ENCODE measurements around the gene NAP1L5.

The NAP1L5 gene

DNA sequence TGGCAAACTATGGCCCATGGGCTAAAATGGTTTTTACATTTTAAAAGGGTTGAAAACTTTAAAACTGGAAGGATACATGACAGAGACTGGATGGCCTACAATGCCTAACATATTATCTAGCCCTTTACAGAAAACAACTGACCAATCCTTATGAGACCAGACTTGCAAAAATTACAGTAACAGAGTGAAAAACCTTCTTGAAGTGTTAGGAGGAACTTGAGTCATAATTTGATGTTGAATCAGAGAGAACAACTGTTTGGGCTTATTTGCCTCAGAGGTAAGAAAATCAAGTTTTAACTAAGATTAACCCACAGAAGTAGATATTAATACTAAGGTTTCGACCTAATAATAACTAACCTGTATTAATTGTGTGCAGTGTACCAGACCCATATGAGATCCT, 12.4 kb upstream of the NAP1L5 start:
- TF ChIP-seq, protein P1, sequence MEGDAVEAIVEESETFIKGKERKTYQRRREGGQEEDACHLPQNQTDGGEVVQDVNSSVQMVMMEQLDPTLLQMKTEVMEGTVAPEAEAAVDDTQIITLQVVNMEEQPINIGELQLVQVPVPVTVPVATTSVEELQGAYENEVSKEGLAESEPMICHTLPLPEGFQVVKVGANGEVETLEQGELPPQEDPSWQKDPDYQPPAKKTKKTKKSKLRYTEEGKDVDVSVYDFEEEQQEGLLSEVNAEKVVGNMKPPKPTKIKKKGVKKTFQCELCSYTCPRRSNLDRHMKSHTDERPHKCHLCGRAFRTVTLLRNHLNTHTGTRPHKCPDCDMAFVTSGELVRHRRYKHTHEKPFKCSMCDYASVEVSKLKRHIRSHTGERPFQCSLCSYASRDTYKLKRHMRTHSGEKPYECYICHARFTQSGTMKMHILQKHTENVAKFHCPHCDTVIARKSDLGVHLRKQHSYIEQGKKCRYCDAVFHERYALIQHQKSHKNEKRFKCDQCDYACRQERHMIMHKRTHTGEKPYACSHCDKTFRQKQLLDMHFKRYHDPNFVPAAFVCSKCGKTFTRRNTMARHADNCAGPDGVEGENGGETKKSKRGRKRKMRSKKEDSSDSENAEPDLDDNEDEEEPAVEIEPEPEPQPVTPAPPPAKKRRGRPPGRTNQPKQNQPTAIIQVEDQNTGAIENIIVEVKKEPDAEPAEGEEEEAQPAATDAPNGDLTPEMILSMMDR (IDR thresholded peaks at IDR 0.05) = no peak
- no peak overlapping the region for H3K4me3 ChIP-seq
- DNase-seq (ENCODE audit: low spot score) = no peak
- no peak overlapping the region for H3K27ac ChIP-seq

DNA sequence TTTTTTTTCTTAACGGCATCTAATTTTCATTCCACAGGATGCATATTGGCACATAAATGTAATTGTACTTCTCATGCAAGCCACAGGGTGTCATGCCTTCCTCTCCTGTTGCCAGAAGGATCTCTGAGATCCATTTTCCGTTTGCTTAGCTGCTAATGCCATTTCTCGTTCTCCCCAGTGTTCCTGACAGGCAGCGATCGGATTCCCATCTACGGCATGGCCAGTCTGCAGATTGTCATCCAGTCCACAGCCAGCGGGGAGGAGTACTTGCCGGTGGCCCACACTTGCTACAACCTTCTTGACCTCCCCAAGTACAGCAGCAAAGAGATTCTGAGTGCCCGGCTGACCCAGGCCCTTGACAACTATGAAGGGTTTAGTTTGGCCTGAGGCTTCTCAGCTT, 8.9 kb upstream of the NAP1L5 start:
- peak overlapping the region; percentile 31 for H3K4me3 ChIP-seq
- DNase-seq (ENCODE audit: low spot score) = no peak
- TF ChIP-seq, protein P1 (IDR thresholded peaks at IDR 0.05) = peak; percentile 50
- H3K27ac ChIP-seq = peak overlapping the region; percentile 68 to 81

DNA sequence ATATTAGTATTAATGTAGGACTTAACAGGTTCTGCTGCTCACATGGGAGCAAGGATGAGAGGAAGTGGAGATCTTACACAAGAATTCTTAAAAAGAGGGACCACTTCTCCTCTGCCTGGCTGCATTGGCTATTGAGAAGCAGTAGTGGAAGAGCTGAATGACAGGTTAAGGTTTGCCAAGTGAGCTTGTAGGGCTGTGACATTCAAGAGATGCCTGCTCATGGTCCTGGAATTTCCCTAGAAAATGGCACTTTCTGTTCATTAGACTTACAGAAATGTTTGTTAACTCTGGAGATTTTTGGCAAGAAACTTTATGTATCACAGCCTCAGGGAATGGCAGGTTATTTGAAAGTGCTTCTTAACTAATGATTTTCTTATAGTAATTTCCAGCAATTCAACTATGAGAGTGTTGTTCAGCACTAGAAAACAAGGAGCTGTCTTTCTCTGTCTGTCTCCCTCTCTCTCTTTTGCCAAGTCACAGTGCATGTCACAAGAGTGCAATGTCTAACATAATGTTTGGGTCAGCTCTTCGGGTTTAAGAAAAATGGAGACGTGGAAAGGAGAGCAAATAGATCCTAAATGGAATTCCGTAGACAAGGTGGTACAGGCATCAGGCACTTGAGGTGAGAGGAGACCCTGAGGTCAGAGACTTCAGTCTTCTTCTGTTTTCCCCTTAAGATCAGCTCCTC, 8.3 kb upstream of the NAP1L5 start:
- Histone ChIP-seq H3K27ac (peak overlapping the region; percentile 68 to 81), H3K4me3 (no peak overlapping the region)
- TF ChIP-seq, protein P1 (IDR thresholded peaks at IDR 0.05) = no peak
- DNase-seq (ENCODE audit: low spot score) = no peak

DNA sequence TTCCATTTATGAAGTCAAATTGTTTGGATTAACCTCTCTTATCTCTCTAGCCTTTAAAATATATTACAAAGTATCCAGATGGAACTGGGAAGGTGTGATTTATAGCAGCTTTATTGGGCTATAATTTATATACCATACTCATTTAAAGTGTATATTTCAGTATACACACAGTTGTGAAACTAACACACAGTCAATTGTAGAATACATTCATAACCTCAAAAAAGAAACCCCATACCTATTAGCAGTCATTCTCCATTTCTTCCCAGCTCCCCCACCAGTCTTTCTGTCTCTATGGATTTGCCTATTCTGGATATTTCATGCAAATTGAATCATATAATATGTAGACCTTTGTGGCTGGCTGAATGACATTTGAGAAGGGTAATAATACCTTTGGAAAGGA, 7.6 kb upstream of the NAP1L5 start:
- TF ChIP-seq, protein P1 (IDR thresholded peaks at IDR 0.05) = no peak
- Histone ChIP-seq H3K4me3 (no peak overlapping the region), H3K27ac (peak overlapping the region in 1 of 2 donors; percentile 81)
- no peak for DNase-seq (ENCODE audit: low spot score)

DNA sequence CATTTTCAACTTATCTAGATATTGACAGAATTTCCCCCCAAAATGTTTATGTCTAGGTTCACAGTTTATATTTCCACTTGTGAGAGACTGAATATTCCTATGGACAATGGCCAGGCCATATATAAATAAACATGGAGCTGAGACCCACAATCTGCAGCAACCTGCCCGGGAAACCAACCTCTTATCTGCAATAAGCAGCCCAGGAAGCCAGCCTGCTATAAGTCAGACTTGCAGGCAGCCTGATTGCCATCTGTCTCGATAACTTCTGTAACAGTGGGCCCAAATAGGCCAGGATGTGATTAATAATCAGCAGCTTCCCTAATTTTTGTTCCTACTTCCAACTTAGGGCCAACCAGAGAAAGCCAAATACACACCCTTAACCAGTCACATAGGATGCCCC, 5.2 kb upstream of the NAP1L5 start:
- no peak overlapping the region for H3K27ac ChIP-seq
- TF ChIP-seq, protein P1 (IDR thresholded peaks at IDR 0.05) = no peak

DNA sequence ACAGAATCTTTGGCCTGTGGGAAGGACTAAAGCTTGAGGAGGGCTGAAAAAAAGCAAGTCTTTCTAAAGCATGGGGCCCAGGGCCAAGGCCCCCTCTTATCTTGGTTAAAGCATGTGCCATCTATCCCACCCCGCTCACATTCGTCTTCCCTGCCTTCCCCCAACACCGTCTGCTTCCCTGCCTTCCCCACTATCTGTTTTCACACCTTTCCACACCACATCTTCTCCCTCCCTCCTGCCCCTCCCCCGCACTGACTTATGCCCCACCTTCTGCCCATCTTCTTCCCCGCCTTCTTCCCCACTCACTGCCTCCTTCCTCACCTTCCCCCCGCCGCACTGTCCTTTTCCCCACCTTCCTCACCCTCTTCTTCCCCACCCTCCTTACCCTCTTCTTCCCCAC, 890 bp upstream of the NAP1L5 start:
- DNase-seq (ENCODE audit: low spot score) = no peak
- Histone ChIP-seq H3K27ac (no peak overlapping the region), H3K4me3 (no peak overlapping the region)
- TF ChIP-seq, protein P1 (IDR thresholded peaks at IDR 0.05) = no peak

More for the DNA sequence above, 5.2 kb upstream of the NAP1L5 start:
- no peak overlapping the region for H3K4me3 ChIP-seq
- DNase-seq (ENCODE audit: low spot score) = no peak

DNA sequence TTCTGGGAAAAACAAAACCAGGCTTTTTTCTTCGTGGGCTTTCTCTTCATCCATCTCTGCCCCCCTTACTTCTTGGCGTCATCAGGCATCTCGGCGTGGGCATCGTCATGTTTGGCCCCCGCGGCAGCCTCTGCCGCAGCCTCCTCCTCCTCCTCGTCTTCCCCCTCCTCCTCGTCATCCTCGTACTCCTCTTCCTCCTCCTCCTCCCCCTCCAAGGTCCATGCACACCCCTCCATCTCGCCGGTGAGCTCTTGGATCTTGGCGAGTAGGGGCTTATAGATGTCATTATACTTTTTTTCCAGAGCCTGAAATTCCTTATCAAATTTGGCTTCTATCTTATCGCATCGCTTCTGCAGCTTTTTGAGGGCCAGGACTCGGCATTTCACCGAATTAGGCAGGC, 488 bp downstream of the NAP1L5 start:
- no peak for DNase-seq (ENCODE audit: low spot score)
- Histone ChIP-seq H3K27ac (peak overlapping the region; percentile 86 to 90), H3K4me3 (peak overlapping the region; percentile 77)
- TF ChIP-seq, protein P1 (IDR thresholded peaks at IDR 0.05) = no peak
